BJ (cell line): ENCODE measurements around the gene GIPR. TPM values are rescaled to one million over a fixed set of nuclear protein-coding genes. Genes with fewer than 3 reads are reported as not detected.
A peak's percentile ranks its signal among the peaks of the same experiment; 100 is the strongest.
"Not testable (repeated sequence)": the region's sequence is repeated elsewhere in the genome, so short reads cannot be mapped to it uniquely, and the experiment has no call there.

Source experiments
- CTCF ChIA-PET: fragments of 350-600 bp; formaldehyde crosslinking; extraction: SDS; loops from one replicate; lab custom pipeline; 2021; ENCODE audit warnings: antibody characterized with exemption, inconsistent platforms; lab: Yijun Ruan, JAX
- POLR2A ChIA-PET: fragments of 300-600 bp; sonication (Branson Sonifier 250); formaldehyde crosslinking; extraction: SDS; loops from one replicate; lab custom pipeline; 2021; ENCODE audit warnings: antibody characterized with exemption; lab: Charles Lee
- DNase-seq: peaks from one replicate; pipeline ENCODE4 v3.0.0-alpha.2; 2011; ENCODE audit warnings: low read depth
- H3K27me3 ChIP-seq: 2 replicates; pipeline ENCODE4 v1.6.0; 2011; ENCODE audit warnings: low read length; ENCODE audit not compliant: control insufficient read depth, insufficient read depth
- H3K36me3 ChIP-seq: 2 replicates; pipeline ENCODE4 v1.5.1; 2011; ENCODE audit warnings: low read length; ENCODE audit not compliant: control insufficient read depth, insufficient read depth
- H3K4me3 ChIP-seq: 2 replicates; pipeline ENCODE4 v1.5.1; 2011; ENCODE audit warnings: low read depth, mild to moderate bottlenecking, control low read depth, low read length
- polyA plus RNA-seq: library from polyadenylated mRNA; depleted of rRNA; stranded (reverse); fragments of >200 nt; gene quantifications from 2 replicates; pipeline ENCODE4 v1.2.3, GENCODE V29; 2011
- TF ChIP-seq, protein P1 (sequence below): IDR thresholded peaks from 2 replicates; pipeline ENCODE4 v1.5.1; 2011; ENCODE audit warnings: low read depth, mild to moderate bottlenecking, control low read depth, inconsistent platforms, low read length, moderate library complexity; ENCODE audit not compliant: insufficient read depth

The GIPR gene
- polyA plus RNA-seq, 1 experiment: 1.1 TPM

- DNase-seq: peak; percentile 94
- POLR2A ChIA-PET: interaction anchor here (0.6 to 1.0 kb wide), 5 partner anchors 52 to 1411 kb away, joined by 3 to 10 read pairs (median 5); partner anchors contain the start of gene SIX5
- H3K27me3 ChIP-seq: no peaks in the 10 kb centered on the region
- peak overlapping the region; percentile 48 for H3K4me3 ChIP-seq
- CTCF ChIA-PET: interaction anchor here (0.6 to 2.7 kb wide), 10 partner anchors 11 to 290 kb away, joined by 3 to 25 read pairs (median 6); partner anchors contain the start of gene QPCTL
- H3K36me3 ChIP-seq: peaks cover 3% of the 10 kb centered on the region
- TF ChIP-seq, protein P1, sequence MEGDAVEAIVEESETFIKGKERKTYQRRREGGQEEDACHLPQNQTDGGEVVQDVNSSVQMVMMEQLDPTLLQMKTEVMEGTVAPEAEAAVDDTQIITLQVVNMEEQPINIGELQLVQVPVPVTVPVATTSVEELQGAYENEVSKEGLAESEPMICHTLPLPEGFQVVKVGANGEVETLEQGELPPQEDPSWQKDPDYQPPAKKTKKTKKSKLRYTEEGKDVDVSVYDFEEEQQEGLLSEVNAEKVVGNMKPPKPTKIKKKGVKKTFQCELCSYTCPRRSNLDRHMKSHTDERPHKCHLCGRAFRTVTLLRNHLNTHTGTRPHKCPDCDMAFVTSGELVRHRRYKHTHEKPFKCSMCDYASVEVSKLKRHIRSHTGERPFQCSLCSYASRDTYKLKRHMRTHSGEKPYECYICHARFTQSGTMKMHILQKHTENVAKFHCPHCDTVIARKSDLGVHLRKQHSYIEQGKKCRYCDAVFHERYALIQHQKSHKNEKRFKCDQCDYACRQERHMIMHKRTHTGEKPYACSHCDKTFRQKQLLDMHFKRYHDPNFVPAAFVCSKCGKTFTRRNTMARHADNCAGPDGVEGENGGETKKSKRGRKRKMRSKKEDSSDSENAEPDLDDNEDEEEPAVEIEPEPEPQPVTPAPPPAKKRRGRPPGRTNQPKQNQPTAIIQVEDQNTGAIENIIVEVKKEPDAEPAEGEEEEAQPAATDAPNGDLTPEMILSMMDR: peak; percentile 49
Observed at GRCh38 chr19:45717131-45717982, 49.3 kb downstream of the GIPR start.

- Histone ChIP-seq H3K27me3 (no peaks in the 10 kb centered on the region), H3K36me3 (no peaks in the 10 kb centered on the region; the same call in none of the 2 replicates), H3K4me3 (peak overlapping the region; percentile 47)
- POLR2A ChIA-PET: no interaction called here
- no peak for DNase-seq
- TF ChIP-seq, protein P1: no peak
- CTCF ChIA-PET: interaction anchor here (1.2 to 2.7 kb wide), 7 partner anchors 12 to 99 kb away, joined by 3 to 25 read pairs (median 7); partner anchors contain the start of genes FBXO46 and QPCTL
Observed at GRCh38 chr19:45717983-45718650, 50.1 kb downstream of the GIPR start.

DNA sequence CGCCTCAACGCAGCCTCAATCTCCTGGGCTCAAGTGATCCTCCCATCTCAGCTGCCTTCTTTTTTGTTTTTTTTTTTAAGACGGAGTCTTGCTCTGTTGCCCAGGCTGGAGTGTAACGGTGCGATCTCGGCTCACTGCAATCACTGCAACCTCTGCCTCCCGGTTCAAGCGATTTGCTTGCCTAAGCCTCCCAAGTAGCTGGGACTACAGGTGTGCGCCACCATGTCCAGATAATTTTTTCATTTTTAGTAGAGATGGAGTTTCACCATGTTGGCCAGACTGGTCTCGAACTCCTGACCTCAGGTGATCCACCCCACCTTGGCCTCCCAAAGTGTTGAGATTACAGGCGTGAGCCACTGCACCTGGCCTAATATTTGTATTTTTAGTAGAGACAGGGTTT is 52.0 kb downstream of the GIPR start:
- H3K4me3 ChIP-seq, POLR2A ChIA-PET, DNase-seq, H3K36me3 ChIP-seq, CTCF ChIA-PET, H3K27me3 ChIP-seq: not testable (repeated sequence)

DNA sequence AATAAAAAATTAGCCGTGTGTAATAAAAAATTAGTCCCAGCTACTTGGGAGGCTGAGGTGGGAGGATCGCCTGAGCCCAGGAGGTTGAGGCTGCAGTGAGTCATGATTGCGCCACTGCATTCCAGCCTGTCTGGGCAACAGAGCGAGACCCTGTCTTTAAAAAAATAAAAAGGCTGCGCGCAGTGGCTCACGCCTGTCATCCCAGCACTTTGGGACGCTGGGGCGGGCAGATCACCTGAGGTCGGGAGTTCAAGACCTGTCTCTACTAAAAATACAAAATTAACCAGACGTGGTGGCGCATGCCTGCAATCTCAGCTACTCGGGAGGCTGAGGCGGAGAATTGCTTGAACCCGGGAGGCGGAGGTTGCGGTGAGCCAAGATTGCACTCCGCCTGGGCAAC is 60.7 kb downstream of the GIPR start:
- H3K4me3 ChIP-seq, H3K36me3 ChIP-seq, CTCF ChIA-PET, POLR2A ChIA-PET, H3K27me3 ChIP-seq, DNase-seq: not testable (repeated sequence)

GRCh38 chr19:45729800-45730290 is 61.8 kb downstream of the GIPR start:
- H3K36me3 ChIP-seq: no peaks in the 10 kb centered on the region
- POLR2A ChIA-PET: no interaction called here
- no peak for DNase-seq

More at GRCh38 chr19:45729800-45730290, 61.8 kb downstream of the GIPR start:
- peak overlapping the region; percentile 97 for H3K4me3 ChIP-seq
- TF ChIP-seq, protein P1: no peak
- CTCF ChIA-PET: interaction anchor here (0.8 to 2.0 kb wide), 7 partner anchors 11 to 85 kb away, joined by 3 to 6 read pairs (median 4); partner anchors contain the start of genes QPCTL and RSPH6A
- no peaks in the 10 kb centered on the region for H3K27me3 ChIP-seq
